ENCODE data around the gene ZNF296. TPM values are rescaled to one million over a fixed set of nuclear protein-coding genes. Genes with fewer than 3 reads are reported as not detected.

ZNF296 gene
- total and polyA plus RNA-seq, 2 donors (not counting 3 experiments of a cell fraction or from before 2014, with no cell fraction given), result 0.35 to 1.8 TPM

DNA sequence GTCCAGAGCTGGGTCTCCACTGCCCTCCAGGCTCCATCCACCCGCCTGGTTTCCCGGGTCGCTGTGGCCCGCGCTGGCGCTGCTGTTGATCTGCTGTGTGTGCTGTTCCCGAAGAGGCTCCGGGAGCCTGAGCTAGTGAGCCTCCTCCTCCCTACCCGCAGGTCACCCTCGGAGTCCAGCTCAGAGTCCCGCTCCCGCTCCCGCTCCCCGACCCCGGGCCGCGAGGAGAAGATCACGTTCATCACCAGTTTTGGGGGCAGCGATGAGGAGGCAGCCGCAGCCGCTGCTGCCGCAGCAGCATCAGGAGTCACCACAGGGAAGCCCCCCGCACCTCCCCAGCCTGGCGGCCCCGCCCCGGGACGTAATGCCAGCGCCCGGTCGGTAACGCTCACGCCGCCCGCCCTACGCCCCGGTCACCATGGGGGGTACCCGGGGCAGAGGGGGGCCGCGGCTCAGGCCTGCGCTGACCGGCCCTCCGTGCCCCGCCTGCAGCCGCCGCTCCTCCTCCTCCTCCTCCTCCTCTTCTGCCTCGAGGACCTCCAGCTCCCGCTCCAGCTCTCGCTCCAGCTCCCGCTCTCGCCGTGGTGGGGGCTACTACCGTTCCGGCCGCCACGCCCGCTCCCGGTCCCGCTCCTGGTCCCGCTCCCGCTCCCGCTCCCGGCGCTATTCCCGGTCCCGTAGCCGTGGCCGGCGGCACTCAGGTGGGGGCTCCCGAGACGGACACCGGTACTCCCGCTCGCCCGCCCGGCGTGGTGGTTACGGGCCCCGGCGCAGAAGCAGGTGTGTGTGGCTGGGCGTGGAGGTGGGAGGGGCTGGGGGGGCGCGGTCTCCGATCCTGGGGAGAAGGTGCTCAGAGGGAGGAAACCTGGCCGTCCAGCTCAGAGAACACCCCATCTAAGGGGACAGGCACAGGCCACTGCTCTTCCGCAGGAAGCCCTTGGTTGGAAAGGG lies 12.2 kb downstream of the ZNF296 start:
- dilution Hi-C loops (cut with MboI; ENCODE audit: extremely low pct_ligation_motif_present, low sequenced_read_pairs) (no loop called here), intact Hi-C loops (cut with micrococcal nuclease) (no loop called here)
- H3K4me1 ChIP-seq (ENCODE audit: control insufficient read depth, extremely low read depth, insufficient read depth, low read length), result no peaks in the 10 kb centered on the region
- no peak overlapping the region for H3K27ac ChIP-seq (ENCODE audit: insufficient read depth, low read depth, low read length)
- FAIRE-seq, result no peak
- ChIA-PET CTCF (no interaction called here), POLR2A (interaction anchor here (1.1 kb wide), 1 partner anchor 8 kb away, joined by 3 read pairs; no protein-coding TSS in a partner anchor)
- no peaks in the 10 kb centered on the region for H3K9me3 ChIP-seq (replicated peaks; ENCODE audit: control insufficient read depth, insufficient read depth, low read length)
- no peak overlapping the region for H3K4me2 ChIP-seq (ENCODE audit: insufficient read depth, low read length)
- no TSS peak for BruUV-seq (replicated peaks)
- H3K79me2 ChIP-seq (ENCODE audit: control insufficient read depth, insufficient read depth, low read length), result no peaks in the 10 kb centered on the region
- H4K20me1 ChIP-seq (replicated peaks; ENCODE audit: control insufficient read depth, extremely low read depth, insufficient read depth, low read length), result no peaks in the 10 kb centered on the region
- no peak for DNase-seq (ENCODE audit: low read depth, low spot score)
- no peaks in the 10 kb centered on the region for H3K27me3 ChIP-seq (ENCODE audit: control insufficient read depth in 2 of 2, insufficient read depth in 2 of 2, low read length in 2 of 2)
- no peak overlapping the region for H2AFZ ChIP-seq (ENCODE audit: low read depth, low read length)
- TF ChIP-seq FOS (IDR thresholded peaks at IDR 0.05; ENCODE audit: borderline replicate concordance, insufficient read depth, low read length) (no peak), POLR2AphosphoS5 (IDR thresholded peaks at IDR 0.05; ENCODE audit: insufficient read depth, low read depth, low read length) (no peak)
- no peak overlapping the region for H3K4me3 ChIP-seq (replicated peaks in 1 of 3; ENCODE audit: insufficient read depth in 1 of 3, low read depth in 1 of 3, low read length in 3 of 3)
- peaks cover 14 to 60% of the 10 kb centered on the region in 2 experiments for H3K36me3 ChIP-seq (ENCODE audit: control insufficient read depth in 2 of 2, extremely low read depth in 1 of 2, insufficient read depth in 2 of 2, low read length in 2 of 2)
- H3K9me1 ChIP-seq (replicated peaks; ENCODE audit: control insufficient read depth, extremely low read depth, insufficient read depth, low read length), result no peaks in the 10 kb centered on the region
- H3K9ac ChIP-seq (replicated peaks; ENCODE audit: extremely low read depth, insufficient read depth, low read length), result no peak overlapping the region

DNA sequence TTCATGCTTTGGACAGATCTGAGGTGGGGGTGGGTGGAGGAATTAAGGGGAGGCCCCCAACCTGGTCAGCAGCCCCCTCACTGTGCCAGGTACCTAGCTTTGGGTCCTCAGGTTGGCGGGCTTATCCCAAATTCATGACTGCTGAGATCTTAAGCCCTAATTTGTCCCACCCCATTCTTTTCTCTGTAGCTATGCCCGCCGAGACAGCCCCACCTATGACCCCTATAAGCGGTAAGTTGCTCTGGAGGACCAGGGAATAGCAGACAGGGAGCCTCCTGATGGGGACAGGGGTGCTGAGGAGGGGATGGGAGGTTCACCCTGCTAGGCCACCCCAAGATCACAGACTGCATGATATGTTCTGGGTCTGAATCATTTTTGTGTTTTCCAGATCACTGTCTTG lies 14.3 kb downstream of the ZNF296 start:
- H2AFZ ChIP-seq (ENCODE audit: low read depth, low read length), result no peak overlapping the region
- CTCF ChIA-PET, result no interaction called here

More for the DNA sequence above, 14.3 kb downstream of the ZNF296 start:
- BruUV-seq (replicated peaks), result no TSS peak
- H4K20me1 ChIP-seq (replicated peaks; ENCODE audit: control insufficient read depth, extremely low read depth, insufficient read depth, low read length), result no peaks in the 10 kb centered on the region
- FAIRE-seq (no peak), DNase-seq (ENCODE audit: low read depth, low spot score) (no peak)
- H3K27ac ChIP-seq (ENCODE audit: insufficient read depth, low read depth, low read length), result no peak overlapping the region
- no peak overlapping the region for H3K9ac ChIP-seq (replicated peaks; ENCODE audit: extremely low read depth, insufficient read depth, low read length)
- POLR2A ChIA-PET, result no interaction called here
- H3K36me3 ChIP-seq (ENCODE audit: control insufficient read depth in 2 of 2, extremely low read depth in 1 of 2, insufficient read depth in 2 of 2, low read length in 2 of 2), result peaks cover 14 to 69% of the 10 kb centered on the region in 2 experiments
- dilution Hi-C loops (cut with MboI; ENCODE audit: extremely low pct_ligation_motif_present, low sequenced_read_pairs) (no loop called here), intact Hi-C loops (cut with micrococcal nuclease) (no loop called here)
- no peaks in the 10 kb centered on the region for H3K9me1 ChIP-seq (replicated peaks; ENCODE audit: control insufficient read depth, extremely low read depth, insufficient read depth, low read length)
- H3K79me2 ChIP-seq (ENCODE audit: control insufficient read depth, insufficient read depth, low read length), result no peaks in the 10 kb centered on the region
- H3K4me3 ChIP-seq (replicated peaks in 1 of 3; ENCODE audit: insufficient read depth in 1 of 3, low read depth in 1 of 3, low read length in 3 of 3), result no peak overlapping the region
- TF ChIP-seq, protein P1, sequence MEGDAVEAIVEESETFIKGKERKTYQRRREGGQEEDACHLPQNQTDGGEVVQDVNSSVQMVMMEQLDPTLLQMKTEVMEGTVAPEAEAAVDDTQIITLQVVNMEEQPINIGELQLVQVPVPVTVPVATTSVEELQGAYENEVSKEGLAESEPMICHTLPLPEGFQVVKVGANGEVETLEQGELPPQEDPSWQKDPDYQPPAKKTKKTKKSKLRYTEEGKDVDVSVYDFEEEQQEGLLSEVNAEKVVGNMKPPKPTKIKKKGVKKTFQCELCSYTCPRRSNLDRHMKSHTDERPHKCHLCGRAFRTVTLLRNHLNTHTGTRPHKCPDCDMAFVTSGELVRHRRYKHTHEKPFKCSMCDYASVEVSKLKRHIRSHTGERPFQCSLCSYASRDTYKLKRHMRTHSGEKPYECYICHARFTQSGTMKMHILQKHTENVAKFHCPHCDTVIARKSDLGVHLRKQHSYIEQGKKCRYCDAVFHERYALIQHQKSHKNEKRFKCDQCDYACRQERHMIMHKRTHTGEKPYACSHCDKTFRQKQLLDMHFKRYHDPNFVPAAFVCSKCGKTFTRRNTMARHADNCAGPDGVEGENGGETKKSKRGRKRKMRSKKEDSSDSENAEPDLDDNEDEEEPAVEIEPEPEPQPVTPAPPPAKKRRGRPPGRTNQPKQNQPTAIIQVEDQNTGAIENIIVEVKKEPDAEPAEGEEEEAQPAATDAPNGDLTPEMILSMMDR (IDR thresholded peaks at IDR 0.05; ENCODE audit: extremely low read depth in 1 of 2, insufficient read depth in 1 of 2, low read depth in 1 of 2, low read length in 2 of 2), result no peak
- no peak for TF ChIP-seq GATA2 (IDR thresholded peaks at IDR 0.05; ENCODE audit: insufficient read depth, insufficient read length, low read depth, low read length)
- no peak for TF ChIP-seq MYC (IDR thresholded peaks at IDR 0.05; ENCODE audit: low read depth, low read length)
- no peak for TF ChIP-seq POLR2A (IDR thresholded peaks at IDR 0.05; ENCODE audit: low read depth, low read length)
- TF ChIP-seq, protein P2, sequence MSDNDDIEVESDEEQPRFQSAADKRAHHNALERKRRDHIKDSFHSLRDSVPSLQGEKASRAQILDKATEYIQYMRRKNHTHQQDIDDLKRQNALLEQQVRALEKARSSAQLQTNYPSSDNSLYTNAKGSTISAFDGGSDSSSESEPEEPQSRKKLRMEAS (IDR thresholded peaks at IDR 0.05; ENCODE audit: insufficient read depth, insufficient read length), result no peak
- no peaks in the 10 kb centered on the region for H3K4me1 ChIP-seq (ENCODE audit: control insufficient read depth, extremely low read depth, insufficient read depth, low read length)
- H3K4me2 ChIP-seq (ENCODE audit: insufficient read depth, low read length), result no peak overlapping the region
- H3K27me3 ChIP-seq (ENCODE audit: control insufficient read depth in 2 of 2, insufficient read depth in 2 of 2, low read length in 2 of 2), result no peaks in the 10 kb centered on the region
- H3K9me3 ChIP-seq (replicated peaks; ENCODE audit: control insufficient read depth, insufficient read depth, low read length), result no peaks in the 10 kb centered on the region
